ENCODE results near the gene CRYBG3. TPM values are rescaled to one million over a fixed set of nuclear protein-coding genes. Genes with fewer than 3 reads are reported as not detected.

The CRYBG3 gene
- total and polyA plus RNA-seq, 2 of the 13 experiments (the other 11 are each of a cell fraction or from before 2014, with no cell fraction given), result 3.8 to 15.9 TPM

- Histone ChIP-seq H4K20me1 (ENCODE audit: insufficient read depth, low read length) (no peaks in the 10 kb centered on the region), H3K36me3 (replicated peaks in 1 of 2; ENCODE audit: control insufficient read depth in 1 of 2, insufficient read depth in 2 of 2, low read length in 2 of 2) (no peaks in the 10 kb centered on the region), H2AFZ (ENCODE audit: low read length) (no peak overlapping the region), H3K4me2 (ENCODE audit: low read depth, low read length) (no peak overlapping the region), H3K9me3 (ENCODE audit: low read length) (no peaks in the 10 kb centered on the region), H3K9ac (ENCODE audit: insufficient read depth, low read depth, low read length) (no peak overlapping the region), H3K4me3 (replicated peaks in 1 of 3; ENCODE audit: insufficient read depth in 1 of 3, low read depth in 2 of 3, low read length in 3 of 3) (no peak overlapping the region), H3K79me2 (ENCODE audit: insufficient read depth, low read length) (no peaks in the 10 kb centered on the region), H3K4me1 (ENCODE audit: insufficient read depth, low read length) (peaks cover 65% of the 10 kb centered on the region), H3K27ac (ENCODE audit: extremely low read length, insufficient read depth, low read length) (no peak overlapping the region), H3K27me3 (ENCODE audit: control insufficient read depth in 1 of 2, insufficient read depth in 2 of 2, low read length in 2 of 2) (no peaks in the 10 kb centered on the region)
- TF ChIP-seq ZNF431 (CRISPR knock-in tag; IDR thresholded peaks at IDR 0.05; ENCODE audit: borderline replicate concordance, low read depth) (no peak), ZNF558 (CRISPR knock-in tag; IDR thresholded peaks at IDR 0.05; ENCODE audit: borderline replicate concordance) (no peak), RFX1 (IDR thresholded peaks at IDR 0.05) (no peak)
- POLR2A ChIA-PET, result no interaction called here
- FAIRE-seq (no peak), ATAC-seq (no peak), DNase-seq (ENCODE audit: low spot score) (no peak)
- CTCF ChIA-PET (ENCODE audit: low intra/inter-chr PET ratio, low total read pairs), result no interaction called here
- in situ Hi-C loops (cut with HindIII; ENCODE audit: extremely low pct_ligation_motif_present, low pct_unique_long_range_greater_than_20kb), result no loop called here
- intact Hi-C loops (cut with micrococcal nuclease; ENCODE audit: unreplicated experiment), result no loop called here
- WGBS (ENCODE audit: low lambda C conversion rate), result 65% methylated on average over 5 of the region's 5 CpGs
- no TSS peak for BruUV-seq (replicated peaks)
Observed at GRCh38 chr3:97991293-97991682, 169.5 kb downstream of the CRYBG3 start.

GRCh38 chr3:97992547-97993173 is 170.8 kb downstream of the CRYBG3 start:
- Histone ChIP-seq H3K4me3 (replicated peaks in 1 of 3; ENCODE audit: insufficient read depth in 1 of 3, low read depth in 2 of 3, low read length in 3 of 3) (0 out of 6 replicates have a peak overlapping the region, but pooled peaks of 1 of the 3 experiments have one; percentile 1), H3K4me1 (ENCODE audit: insufficient read depth, low read length) (peaks cover 65% of the 10 kb centered on the region), H3K27me3 (ENCODE audit: control insufficient read depth in 1 of 2, insufficient read depth in 2 of 2, low read length in 2 of 2) (no peaks in the 10 kb centered on the region), H2AFZ (ENCODE audit: low read length) (no peak overlapping the region), H3K79me2 (ENCODE audit: insufficient read depth, low read length) (no peaks in the 10 kb centered on the region), H4K20me1 (ENCODE audit: insufficient read depth, low read length) (no peaks in the 10 kb centered on the region), H3K36me3 (replicated peaks in 1 of 2; ENCODE audit: control insufficient read depth in 1 of 2, insufficient read depth in 2 of 2, low read length in 2 of 2) (no peaks in the 10 kb centered on the region), H3K9ac (ENCODE audit: insufficient read depth, low read depth, low read length) (no peak overlapping the region), H3K27ac (ENCODE audit: extremely low read length, insufficient read depth, low read length) (peak overlapping the region; percentile 38), H3K9me3 (ENCODE audit: low read length) (no peaks in the 10 kb centered on the region), H3K4me2 (ENCODE audit: low read depth, low read length) (peak overlapping the region; percentile 64)
- in situ Hi-C loops (cut with HindIII; ENCODE audit: extremely low pct_ligation_motif_present, low pct_unique_long_range_greater_than_20kb) (no loop called here), intact Hi-C loops (cut with micrococcal nuclease; ENCODE audit: unreplicated experiment) (no loop called here)
- 17% methylated on average over 1 of the region's 2 CpGs for WGBS (ENCODE audit: low lambda C conversion rate)
- ChIA-PET POLR2A (interaction anchor here (0.8 kb wide), 1 partner anchor 16 kb away, joined by 3 read pairs; no protein-coding TSS in a partner anchor), CTCF (ENCODE audit: low intra/inter-chr PET ratio, low total read pairs) (no interaction called here)
- ATAC-seq (peak; percentile 85), FAIRE-seq (peak; percentile 77), DNase-seq (ENCODE audit: low spot score) (peak; percentile 45)
- BruUV-seq (replicated peaks), result no TSS peak
- no peak for TF ChIP-seq ZC3H13 (CRISPR knock-in tag; IDR thresholded peaks at IDR 0.05)
- TF ChIP-seq PHF8 (CRISPR knock-in tag; IDR thresholded peaks at IDR 0.05), result no peak
- no peak for TF ChIP-seq ZNF841 (CRISPR knock-in tag; IDR thresholded peaks at IDR 0.05; ENCODE audit: borderline replicate concordance)
- no peak for TF ChIP-seq KAT8 (CRISPR knock-in tag; IDR thresholded peaks at IDR 0.05)
- 0 out of 2 replicates have a peak, but pooled peaks have one; percentile 42 for TF ChIP-seq MIXL1 (CRISPR knock-in tag; IDR thresholded peaks at IDR 0.05)
- no peak for TF ChIP-seq JUND (CRISPR knock-in tag; IDR thresholded peaks at IDR 0.05)
- no peak for TF ChIP-seq SMC3 (IDR thresholded peaks at IDR 0.05; ENCODE audit: low read length)
- no peak for TF ChIP-seq KDM4B (CRISPR knock-in tag; IDR thresholded peaks at IDR 0.05)
- TF ChIP-seq ARID2 (CRISPR knock-in tag; IDR thresholded peaks at IDR 0.05; ENCODE audit: borderline replicate concordance), result no peak
- TF ChIP-seq ARHGAP35 (CRISPR knock-in tag; IDR thresholded peaks at IDR 0.05; ENCODE audit: borderline replicate concordance), result no peak
- no peak for TF ChIP-seq NPAS2 (CRISPR knock-in tag; IDR thresholded peaks at IDR 0.05; ENCODE audit: borderline replicate concordance)
- no peak for TF ChIP-seq REST (IDR thresholded peaks at IDR 0.05; ENCODE audit: borderline replicate concordance in 1 of 2, low read depth in 1 of 2, low read length in 2 of 2)
- no peak for TF ChIP-seq SSRP1 (CRISPR knock-in tag; IDR thresholded peaks at IDR 0.05)
